Activated gamma-delta T cell treated with Interleukin-2 at 50 U/mL for 16 hours (primary cell): ENCODE data around the gene STT3B.
"Not testable (repeated sequence)": the region's sequence is repeated elsewhere in the genome, so short reads cannot be mapped to it uniquely, and the experiment has no call there.

ENCODE experiments used
- DNase-seq: peaks from one replicate; pipeline ENCODE4 v3.0.0-alpha.2; 2020

Gene STT3B

DNA sequence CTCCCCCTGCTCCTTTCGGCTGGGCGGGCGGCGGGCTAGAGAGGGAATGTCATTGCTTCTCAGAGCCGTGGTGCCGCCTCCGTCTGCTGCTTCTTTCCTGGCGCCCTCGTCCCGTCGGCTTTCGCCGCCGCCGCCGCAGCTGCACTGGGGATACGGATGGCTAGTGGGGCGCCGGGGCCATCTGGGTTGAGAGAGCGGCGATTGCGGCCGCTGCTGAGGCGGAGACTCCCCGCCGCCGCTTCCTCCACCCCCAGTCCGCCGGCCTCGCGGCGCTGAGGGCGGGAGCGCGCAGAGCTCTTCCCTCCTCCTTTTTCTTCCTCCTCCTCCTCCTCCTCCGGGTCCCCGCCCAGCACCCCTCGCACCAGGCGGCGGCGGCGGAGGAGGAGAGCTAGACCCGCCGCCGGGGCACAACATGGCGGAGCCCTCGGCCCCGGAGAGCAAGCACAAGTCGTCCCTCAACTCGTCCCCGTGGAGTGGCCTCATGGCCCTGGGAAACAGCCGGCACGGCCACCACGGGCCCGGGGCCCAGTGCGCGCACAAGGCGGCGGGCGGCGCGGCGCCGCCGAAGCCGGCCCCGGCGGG lies at the start of gene STT3B:
TSS of gene STT3B (plus strand) at position 339 of the 582 bp plus-strand sequence. CDS start at position 413, 74 bp downstream.
- DNase-seq, result peak; percentile 77

DNA sequence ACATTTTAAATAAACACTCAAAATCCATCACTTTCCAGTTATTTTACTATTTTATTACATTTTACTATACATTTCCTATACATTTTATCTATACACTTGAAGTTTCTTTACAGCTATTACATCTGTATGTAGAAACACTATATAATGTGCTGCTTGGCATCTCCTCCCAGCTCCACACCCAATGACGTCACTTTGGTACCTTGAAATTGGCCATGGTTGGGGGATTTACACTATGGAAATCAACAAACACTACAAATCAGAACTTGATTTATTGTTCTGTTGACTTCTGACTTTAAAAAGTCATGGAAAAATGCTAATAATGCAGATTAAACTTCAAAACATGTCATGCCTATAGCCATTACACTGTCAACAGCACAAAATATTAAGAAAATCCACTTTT lies 48.9 kb upstream of the STT3B start:
- no peak for DNase-seq

DNA sequence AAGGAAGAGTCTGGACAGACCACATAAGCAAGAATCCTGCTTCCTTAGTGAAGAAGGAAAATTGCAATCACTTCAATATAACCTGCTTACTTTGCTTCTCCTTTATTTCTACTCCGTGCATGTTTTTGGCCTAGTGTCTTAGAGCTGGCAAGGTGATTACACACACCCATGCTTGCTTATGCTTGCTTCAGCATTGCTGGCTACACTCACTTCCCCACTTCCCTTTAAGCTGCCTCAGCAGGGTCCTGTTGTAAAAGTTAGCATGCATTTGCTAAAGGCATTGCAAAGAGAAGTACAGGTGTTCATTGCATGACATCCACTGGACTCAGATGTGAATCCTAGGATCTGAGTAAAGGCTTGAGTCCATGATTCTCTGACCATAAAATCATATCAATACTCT lies 47.5 kb upstream of the STT3B start:
- no peak for DNase-seq

- no peak for DNase-seq
Observed at GRCh38 chr3:31486865-31487533, 45.7 kb upstream of the STT3B start.

DNA sequence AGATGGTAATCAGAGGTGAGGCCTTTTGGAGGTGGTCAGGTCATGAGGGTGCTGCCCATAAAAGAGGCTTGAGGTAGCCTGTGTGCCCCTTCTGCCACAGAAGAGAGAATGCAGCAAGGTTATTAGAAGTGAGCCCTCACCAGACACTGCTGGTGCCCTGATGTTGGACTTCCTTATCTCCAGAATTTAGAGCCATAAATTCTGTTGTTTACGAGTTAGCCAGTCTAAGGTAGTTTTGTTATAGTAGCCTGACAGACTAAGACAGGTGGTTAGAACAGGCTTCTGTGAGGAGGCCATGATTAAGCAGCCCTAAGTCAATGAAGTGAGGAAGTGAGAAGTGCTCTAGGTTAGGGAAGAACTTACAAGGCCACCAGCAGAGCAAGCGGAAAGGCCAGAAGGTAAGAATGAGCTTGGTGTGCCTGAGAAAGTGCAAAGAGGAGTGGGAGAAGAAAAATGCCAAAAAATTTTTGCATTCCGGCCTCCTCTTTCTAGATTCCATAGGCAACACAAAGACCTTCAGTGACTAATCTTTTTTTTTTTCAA lies 44.2 kb upstream of the STT3B start:
- no peak for DNase-seq

- no peak for DNase-seq
Observed at GRCh38 chr3:31490502-31490901, 42.2 kb upstream of the STT3B start.

DNA sequence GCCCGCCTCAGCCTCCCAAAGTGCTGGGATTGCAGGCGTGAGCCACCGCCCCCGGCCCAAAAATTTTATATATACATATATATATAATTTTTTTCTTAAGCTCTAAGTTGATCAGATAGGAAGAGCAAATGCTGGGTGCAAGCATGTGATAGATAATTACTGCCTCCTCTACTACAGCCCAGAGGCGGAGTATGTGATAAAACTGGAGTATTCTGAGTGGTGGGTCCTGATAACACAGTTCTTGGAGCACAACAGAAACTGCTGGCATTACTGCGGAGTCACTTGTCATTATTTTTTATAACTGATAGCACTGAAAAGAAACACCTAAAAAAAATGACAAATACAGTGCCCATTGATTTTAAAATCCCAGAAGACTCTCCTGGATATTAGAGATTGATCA lies 41.1 kb upstream of the STT3B start:
- no peak for DNase-seq

DNA sequence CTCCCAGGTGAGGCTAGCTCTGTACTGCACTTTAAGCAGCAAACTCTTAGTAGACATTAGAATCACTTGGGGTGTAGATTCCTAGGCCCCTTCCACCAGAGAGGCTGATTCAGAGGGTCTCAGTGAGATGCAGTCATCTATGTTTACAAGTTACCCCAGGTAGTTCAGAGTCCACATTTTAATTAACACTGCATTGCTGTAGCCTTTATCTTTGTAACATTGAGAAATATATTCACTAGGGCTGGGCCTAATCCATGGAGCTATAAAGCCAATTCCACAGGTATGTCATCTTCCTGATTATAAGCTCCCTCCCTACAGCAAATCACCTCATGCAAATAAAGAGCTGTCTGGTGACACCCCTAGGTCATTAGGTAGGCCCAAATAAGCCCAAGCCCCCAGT lies 39.6 kb upstream of the STT3B start:
- no peak for DNase-seq

DNA sequence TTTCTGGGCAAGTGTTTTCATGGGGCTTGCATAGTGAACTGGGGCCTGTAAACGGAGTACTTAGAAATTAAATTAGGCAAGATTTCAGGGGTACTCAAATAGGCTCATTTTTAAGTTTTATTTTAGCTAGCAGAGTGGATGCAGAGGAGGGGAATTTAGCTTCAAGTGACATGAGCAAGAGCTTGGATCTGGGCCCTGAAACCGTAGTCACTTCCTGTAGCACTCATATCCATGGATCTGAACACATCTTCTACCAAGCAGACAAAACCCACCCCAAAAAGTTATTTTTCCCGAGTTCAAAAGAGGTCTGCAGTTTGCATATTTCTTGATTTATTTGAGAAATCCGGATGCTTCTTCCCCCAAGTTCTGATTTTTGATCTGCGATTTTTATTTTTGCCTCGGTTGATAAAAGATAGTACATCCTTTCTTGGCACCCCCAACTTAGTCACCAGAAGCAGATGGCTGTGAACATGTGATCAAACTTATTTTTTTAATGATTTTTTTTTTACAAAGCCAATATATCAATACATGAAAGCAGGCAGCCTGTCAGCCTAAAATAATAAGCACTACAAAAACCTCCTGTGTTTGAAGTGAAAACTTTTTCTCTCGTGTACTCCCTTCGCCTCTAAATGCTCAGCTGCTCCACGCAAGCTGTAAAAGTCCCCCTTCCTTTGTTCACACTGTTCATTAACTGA lies 36.6 kb upstream of the STT3B start:
- DNase-seq, result no peak

DNA sequence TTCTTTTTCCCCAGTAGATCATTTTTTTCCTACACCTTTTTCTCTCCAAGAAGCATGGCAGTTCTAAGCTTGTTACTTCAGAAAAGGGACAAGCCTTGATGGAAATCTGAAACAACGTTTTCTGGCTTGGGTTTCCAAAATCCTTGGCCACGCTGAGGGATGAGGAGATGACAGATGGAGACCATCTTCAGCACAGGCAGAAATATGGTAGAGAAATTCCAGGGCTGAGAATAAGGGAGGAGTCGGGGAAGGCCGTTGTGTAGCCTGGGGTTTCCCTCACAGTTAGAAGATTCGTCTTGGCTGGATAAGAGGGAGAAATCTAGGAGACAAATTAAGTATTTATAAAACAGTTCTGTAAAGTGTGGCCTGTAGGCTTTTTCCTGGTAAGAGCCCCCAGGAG lies 33.9 kb upstream of the STT3B start:
- DNase-seq, result no peak

- no peak for DNase-seq
Observed at GRCh38 chr3:31499281-31499680, 33.4 kb upstream of the STT3B start.

- DNase-seq, result no peak
Observed at GRCh38 chr3:31502803-31503221, 29.9 kb upstream of the STT3B start.

DNA sequence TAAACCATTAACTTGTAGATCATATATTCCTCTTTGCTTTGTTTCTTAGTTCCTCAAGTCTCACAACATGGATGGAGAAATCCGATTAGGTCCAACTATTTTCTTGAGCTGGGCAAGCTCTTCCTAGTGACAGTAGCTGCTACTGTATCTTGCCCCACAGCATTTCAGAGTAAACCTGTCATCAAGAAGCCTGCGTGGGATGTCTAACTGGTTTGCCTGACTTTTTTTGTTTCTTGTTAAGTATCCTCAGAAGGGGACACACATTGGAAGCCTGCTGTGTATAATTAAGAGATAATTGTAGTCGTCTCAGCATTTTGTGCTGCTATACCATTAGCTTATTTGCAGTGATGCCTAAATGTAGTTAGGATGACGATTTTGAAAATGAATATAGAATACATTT lies 29.3 kb upstream of the STT3B start:
- DNase-seq, result no peak

DNA sequence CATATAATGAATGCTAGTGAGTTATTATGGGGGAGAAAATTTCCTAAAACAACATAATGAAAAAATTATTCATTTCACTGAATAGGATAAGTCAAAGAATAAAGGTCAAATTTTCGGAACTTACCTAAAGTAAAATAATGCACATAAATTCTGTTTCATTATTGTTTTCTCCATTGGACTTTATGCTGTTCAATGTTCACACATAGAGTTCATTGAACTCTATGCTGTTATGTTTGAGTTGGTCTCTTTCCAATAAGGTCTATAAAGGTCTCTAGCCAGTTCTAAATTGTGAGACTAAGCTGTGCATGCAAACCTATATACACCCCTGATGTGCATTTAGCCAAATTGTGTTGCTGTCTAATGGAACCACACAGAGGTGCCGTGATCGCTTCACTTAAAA lies 28.5 kb upstream of the STT3B start:
- no peak for DNase-seq

GRCh38 chr3:31505371-31506048 lies 27.2 kb upstream of the STT3B start:
- no peak for DNase-seq

- DNase-seq, result not testable (repeated sequence)
Observed at GRCh38 chr3:31506515-31506914, 26.2 kb upstream of the STT3B start.

DNA sequence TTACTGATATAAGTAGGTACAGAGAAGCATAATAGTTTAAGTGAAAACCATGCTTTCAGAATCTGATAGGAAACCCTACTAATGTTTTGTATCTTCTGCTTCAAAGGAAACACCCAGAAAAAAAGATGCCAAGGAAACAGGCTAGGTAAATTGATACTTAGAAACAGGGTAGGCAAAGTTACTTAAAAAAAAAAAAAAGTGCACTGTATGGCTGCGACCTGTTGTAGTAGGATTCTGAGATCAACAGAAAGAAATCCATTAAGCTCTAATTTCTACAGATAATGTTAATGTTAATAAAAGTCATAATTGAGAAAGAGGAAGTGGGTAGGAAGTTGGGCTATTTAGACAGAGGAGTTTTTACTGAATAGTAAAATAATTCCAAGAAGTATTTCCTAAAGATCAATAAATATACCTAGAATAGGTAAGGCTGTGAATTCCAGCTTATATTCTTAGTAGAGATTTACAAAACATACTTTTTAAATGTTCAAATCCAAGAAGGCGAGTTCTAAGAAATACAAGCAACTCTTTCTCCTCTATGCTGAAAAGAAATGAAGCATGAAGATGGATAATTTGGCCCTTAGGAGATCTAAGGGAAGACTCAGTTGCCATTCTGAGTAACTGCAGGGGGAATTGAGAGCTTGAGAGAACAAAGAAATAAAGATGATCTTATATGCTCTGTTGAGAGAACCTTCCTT lies 24.1 kb upstream of the STT3B start:
- DNase-seq, result no peak

DNA sequence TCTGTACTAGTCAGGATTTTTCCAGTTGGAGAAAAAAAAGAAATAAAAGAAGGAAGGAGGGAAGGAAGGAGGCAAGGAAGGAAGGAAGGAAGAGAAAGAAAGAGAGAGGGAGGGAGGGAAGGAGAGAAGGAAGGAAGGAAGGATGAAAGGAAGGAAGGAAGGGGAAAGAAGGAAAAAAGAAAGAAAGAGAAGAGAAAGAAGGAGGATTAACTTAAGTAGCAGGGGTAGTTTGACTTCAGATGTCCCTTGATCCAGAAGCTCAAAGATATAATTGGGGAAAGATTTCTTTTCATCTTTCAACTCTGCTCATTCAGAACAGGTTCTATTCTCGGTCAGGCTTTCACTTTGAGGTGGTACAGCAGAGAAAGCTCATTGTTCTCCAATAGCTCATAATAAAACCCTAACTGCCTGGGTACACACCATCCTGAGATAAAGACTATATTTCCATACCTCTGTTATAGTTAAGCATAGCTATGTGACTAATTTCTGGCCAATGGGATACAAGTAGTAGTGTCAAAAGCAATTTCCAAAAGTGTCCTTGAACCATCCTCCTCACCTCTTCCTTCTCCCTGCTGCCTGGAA lies 23.5 kb upstream of the STT3B start:
- no peak for DNase-seq

DNA sequence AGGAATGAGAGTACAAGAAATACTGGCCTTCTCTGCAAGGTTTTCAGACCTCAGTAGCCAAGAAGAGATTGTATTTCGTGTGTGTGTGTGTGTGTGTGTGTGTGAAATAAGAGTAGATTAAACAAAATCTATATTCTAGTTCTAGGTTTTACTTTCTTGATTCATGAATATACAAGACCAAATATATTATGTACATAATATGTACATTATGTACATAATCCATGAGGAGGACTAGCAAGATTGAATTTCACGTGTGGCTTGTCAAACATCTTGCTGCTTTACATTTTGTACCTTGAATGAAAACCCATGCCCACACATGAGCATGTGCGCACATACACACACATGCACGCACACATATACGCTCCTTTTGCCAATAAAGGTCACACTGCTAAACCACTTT lies 18.2 kb upstream of the STT3B start:
- no peak for DNase-seq

DNA sequence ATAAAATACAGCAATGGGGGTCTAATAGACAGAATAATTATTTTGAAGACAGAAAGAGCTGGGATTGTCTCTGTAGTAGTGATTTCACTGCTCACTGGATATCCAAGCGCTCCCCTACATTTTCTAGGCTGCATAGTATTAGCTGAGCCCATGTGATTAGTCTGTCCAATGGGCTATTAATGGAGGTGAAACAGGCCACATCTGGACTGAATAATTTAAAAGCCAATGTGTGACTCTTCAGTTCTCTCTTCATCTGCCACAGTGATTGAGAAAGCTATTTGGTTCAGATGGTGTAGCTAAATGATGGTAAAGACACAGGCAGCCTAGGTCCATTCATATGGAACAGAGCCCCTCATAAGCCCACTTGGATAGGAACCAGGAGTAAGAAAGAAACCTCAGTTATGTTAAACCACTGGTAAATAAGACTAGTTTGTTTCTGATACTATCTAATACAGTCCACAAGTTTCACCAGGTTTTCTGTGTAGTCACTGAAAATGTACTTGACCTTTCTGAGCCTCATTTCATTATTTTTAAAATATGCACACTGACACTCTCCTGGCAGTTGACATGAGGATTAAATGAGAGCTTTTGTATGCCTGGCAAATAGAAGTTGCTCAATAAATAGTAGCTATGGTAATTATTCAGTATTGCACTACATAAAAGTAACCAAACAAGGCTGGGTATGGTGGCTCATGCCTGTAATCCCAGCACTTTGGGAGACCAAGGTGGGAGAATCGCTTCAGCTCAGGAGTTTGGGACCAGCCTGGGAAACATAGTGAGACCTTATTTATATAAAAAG lies 17.0 kb upstream of the STT3B start:
- DNase-seq, result no peak

DNA sequence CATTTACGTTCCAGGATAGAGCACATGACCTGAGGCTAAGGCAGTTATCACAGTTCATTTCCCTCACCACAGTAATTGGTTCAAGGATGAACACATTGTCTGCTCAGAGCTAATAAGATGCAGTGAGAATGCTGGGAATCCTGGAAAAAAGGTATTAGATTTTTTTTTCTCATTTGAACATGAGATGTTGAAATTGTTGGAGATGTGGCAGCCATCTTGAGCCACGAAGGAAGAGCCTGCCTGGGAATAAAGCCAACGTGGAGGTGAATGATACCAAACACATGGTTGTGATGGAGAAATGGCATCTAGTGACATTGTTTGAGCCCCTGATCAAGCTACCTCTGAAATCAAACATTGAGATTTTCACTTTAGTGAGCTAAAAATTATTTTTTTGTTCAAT lies 16.0 kb upstream of the STT3B start:
- DNase-seq, result no peak

DNA sequence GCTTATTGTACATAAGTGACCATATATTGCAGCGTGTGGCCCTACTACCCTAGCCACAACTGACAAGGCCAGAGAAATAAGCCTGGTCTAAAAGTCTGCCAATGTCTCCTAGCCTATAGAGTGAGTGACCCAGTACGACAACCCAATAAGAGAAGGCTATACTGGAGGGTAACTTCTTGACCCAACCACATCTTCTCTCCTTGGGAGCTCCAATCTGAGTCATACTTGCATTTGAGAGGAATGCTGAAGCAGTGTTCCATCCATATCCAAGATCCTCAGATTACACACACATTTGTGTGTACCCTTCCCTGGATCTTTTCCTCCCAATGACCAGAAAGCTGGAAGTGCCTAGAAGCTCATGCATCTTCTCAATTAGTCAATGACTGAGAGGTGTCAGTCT lies 11.3 kb upstream of the STT3B start:
- DNase-seq, result no peak
